RPMI7951 (cell line): ENCODE measurements around the gene TMBIM4. TPM values are rescaled to one million over a fixed set of nuclear protein-coding genes. Genes with fewer than 3 reads are reported as not detected.
"Not testable (repeated sequence)": the region's sequence is repeated elsewhere in the genome, so short reads cannot be mapped to it uniquely, and the experiment has no call there.

Experiments used
- DNase-seq: peaks from one replicate; pipeline ENCODE4 v3.0.0-alpha.2; 2012; ENCODE audit warnings: low read depth
- total RNA-seq: library from RNA; depleted of rRNA; stranded (reverse); fragments of >200 nt; shearing (Covaris generic); gene quantifications from 2 replicates; pipeline ENCODE4 v1.2.3, GENCODE V29; 2014

TMBIM4 gene
- total RNA-seq, 1 experiment from 2014 or later, result 135 TPM

DNA sequence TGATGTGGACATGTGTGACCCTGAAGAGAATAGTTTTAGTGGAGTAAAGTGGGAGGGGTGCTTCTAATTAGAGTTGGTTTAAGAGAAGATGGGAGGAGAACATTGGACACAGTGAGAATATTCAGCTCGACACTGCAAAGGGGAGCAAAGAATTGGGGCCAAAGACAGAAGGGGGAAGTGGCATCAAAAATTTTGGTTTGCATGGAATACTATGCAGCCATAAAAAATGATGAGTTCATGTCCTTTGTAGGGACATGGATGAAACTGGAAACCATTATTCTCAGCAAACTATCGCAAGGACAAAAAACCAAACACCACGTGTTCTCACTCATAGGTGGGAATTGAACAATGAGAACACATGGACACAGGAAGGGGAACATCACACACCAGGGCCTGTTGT lies 15.0 kb upstream of the TMBIM4 start:
- DNase-seq, result not testable (repeated sequence)

DNA sequence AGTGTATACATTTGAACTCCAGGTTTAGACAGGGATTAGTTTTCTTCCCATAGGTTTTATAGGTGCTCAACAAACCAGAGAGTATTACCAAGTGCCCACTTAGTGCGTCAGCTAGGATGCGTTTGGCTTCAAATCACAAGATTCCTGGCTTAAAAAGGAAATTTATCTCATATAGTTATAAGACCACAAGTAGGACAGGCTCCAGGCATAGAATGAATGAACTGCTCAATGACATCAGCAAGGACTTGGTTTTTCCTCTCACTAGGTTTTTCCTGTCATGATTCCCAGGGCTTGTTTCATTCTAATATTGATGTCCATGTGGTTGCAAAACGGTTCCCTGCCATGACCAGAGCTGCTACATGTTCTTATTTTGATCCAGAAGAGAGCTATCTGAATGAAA lies 13.2 kb upstream of the TMBIM4 start:
- DNase-seq, result no peak

DNA sequence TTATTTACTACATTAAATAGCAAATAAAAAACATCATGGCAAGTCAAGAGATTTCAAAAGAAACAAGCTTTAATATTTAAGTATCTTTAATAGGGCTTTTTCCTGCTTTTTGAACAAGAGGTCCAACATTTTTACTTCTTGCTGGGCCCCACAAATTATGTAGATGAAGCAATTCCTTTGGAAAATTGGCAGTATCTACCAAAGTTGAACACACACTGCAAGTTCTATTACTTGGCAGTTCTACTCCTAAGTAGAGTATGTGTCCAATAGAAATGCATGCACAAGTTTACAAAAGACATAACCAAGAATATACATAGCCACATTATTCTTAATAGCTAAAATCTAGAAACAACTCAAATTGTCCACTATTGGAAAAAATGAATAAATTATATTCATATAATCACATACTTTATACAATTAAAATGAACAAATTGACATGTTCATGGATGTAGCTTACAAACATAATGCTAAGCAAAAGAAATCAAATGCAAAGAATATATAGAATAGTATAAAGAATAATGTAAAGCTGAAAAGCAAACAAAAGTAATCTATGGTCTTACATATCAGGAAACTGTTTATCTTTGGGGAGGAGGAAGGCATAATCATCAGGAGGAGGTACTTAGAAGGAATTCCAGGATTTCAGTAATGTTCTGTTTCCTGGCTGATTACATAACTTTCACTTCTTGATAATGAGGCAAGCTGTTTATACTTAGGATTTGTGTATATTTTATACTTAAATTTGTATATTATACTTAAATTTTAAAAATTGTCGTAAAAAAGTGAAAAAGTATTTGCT lies 6.5 kb upstream of the TMBIM4 start:
- DNase-seq, result no peak

DNA sequence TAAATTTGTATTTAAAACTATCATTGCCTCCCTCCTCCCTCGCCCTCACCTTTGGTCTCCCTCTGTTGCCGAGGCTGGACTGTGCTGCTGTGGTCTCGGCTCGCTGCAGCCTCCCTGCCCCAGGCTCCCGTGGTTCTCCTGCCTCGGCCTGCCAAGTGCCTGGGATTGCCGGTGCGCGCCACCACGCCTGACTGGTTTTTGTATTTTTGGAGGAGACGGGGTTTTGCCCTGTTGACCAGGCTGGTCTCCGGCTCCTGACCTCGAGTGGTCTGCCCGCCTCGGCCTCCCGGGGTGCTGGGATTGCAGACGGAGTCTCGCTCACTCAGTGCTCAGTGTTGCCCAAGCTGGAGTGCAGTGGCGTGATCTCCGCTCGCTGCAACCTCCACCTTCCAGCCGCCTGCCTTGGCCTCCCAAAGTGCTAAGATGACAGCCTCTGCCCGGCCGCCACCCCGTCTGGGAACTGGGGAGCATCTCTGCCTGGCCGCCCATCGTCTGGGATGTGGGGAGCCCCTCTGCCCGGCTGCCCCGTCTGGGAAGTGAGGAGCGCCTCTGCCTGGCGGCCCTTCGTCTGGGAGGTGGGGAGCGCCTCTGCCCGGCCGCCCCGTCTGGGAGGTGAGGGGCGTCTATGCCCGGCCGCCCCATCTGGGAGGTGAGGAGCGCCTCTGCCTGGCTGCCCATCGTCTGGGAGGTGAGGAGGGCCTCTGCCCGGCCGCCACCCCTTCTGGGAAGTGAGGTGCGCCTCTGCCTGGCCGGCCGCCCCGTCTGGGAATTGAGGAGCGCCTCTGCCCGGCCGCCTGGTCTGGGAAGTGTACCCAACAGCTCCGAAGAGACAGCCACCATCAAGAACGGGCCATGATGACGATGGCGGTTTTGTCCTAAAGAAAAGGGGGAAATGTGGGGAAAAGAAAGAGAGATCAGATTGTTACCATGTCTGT lies 4.9 kb upstream of the TMBIM4 start:
- DNase-seq, result not testable (repeated sequence)

DNA sequence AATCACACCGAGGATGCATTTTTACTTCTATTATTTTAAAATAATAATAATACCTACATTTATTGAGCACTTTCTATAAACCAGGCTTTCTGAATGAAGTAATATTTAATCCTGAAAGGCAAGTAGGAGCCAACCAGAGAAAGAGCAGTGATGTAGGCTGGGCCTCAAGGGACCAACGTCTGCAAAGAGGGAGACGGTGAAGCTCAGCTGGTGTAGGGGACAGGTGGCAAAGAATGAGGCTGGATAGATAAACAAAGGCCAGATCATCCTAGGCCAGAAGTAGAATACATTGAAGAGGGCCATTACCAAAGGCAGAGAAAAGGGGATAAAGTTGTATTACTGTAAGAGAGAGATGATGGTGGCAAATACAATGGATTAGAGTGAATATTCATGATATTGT lies 810 bp upstream of the TMBIM4 start:
- no peak for DNase-seq

DNA sequence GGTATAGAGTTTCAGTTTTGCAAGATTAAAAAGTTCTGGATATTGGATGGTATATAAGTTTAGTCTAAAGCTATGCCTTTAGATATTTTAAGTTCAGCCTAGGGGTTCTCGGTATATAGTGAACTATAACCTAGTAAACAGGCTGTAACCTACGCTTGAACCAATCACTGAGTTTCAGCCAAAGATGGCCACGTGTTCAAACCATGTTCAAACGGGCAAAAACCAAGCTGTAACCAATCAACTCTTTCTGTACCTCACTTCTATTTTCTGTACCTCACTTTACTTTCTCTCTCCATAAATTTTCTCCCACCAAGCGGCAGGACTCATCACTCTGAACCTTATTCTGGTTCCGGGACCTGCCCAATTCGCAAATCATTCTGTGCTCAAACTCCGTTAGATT lies 1.4 kb downstream of the TMBIM4 start:
- peak; percentile 33 for DNase-seq

DNA sequence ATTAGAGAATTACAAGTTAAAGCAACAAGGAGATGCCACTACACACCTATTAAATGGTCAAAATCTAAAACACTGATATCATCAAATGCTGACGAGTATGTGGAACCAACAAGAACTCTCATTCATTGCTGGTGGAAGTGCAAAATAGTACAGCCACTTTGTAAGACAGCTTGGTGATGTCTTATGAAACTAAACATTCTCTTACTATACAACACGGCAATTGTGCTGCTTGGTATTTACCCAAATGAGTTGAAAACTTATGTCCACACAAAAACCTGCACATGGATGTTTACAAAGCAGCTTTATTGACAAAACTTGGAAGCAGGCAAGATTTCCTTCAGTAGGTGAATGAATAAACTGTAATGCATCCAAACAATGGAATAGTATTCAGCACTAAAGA lies 3.2 kb downstream of the TMBIM4 start:
- no peak for DNase-seq

DNA sequence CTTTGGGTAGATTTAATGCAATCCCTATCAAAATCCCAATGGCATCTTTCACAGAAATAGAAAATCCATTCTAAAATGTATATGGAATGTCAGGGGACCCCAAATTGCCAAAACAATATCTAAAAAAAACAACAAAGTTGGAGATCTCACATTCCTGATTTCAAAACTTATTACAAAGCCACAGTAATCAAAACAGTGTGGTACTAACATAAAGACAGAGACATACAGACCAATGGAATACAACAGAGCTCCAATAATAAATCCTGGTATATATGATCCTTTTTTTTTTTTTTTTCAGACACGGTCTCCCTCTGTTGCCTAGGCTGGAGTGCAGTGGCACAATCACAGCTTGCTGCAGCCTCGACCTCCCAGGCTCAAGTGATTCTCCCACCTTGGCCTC lies 4.7 kb downstream of the TMBIM4 start:
- no peak for DNase-seq

DNA sequence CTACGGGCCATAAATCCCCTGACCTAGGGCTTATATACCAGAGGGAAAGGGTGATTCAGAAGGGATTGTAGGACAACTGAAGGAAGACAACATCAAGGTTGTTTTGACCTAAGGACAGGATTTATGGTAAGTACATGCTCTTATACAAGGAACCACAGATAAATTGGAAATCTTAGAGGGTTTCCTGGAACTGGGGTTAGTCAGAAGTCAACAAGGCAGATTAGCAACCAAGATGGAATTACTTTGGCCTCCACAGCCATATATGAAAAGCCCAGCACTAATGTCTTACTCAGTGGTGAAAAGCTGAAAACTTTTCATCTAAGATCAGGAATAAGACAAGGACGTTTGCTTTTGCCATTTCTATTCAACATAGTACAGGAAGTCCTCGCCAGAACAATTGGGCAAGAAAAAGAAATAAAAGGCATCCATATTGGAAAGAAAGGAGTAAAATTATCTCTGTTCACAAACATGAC lies 5.4 kb downstream of the TMBIM4 start:
- DNase-seq, result no peak

DNA sequence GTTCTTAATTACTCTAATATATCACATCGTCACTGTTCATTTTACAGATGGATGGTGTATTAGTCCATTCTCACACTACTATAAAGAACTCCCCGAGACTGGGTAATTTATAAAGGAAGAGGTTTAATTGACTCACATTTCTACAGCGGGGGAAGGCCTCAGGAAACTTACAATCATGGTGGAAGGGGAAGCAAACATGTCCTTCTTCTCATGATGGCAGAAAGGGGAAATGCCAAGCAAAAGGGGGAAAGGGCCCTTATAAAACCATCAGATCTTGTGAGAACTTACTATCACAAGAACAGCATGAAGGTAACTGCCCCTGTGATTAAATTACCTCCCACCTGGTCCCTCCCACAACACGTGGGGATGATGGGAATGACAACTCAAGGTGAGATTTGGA lies 6.5 kb downstream of the TMBIM4 start:
- DNase-seq, result no peak

DNA sequence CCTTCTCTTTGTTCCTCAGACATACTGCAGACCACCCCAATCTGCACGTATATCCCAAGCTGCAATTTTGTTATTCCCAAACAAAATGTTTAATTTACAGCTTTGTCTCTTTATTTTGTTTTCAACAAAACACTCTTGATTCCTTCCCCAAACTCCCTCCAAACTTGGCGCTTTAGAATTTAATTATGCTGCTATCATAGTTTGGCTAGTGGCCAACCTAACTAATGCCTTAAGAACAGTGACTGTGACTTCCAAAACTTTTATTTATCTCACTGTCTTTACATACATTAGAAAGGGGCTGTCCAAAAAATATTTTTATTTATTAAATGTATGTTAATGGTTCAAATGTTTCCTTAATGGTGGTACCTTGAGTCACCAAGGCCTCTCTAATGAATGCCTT lies 7.1 kb downstream of the TMBIM4 start:
- no peak for DNase-seq

DNA sequence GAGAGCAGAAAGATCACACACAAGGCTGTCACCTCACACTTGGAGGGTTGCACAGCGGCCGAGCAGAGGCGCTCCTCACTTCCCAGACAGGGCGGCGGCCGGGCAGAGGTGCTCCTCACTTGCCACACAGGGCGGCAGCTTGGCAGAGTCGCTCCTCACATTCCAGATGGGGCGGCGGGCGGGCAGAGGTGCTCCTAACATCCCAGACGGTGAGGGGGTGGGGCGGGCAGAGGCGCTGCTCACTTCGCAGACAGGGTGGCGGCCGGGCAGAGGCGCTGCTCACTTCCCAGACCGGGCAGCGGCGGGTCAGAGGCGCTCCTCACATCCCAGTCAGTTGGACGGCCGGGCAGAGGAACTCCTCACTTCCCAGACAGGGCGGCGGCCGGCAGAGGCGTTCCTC lies 9.1 kb downstream of the TMBIM4 start:
- DNase-seq, result no peak

DNA sequence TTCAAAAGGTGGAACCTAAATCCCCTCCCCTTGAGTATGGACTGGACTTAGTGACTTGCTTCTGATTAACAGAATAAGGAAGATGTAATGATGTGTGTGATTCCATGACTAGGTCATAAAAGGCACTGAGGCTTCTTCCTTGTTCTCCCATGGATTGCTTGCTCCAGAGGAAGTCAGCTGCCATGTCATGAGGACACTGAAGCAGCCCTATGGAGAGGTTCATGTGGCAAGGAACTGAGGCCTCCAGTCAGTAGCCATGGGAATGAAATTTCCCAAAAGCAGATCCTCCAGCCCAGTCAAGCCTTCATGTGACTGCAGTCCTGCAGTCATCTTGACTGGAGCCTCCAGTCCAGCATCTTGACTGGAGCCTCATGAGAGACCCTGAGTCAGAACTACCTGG lies 10.7 kb downstream of the TMBIM4 start:
- DNase-seq, result no peak

DNA sequence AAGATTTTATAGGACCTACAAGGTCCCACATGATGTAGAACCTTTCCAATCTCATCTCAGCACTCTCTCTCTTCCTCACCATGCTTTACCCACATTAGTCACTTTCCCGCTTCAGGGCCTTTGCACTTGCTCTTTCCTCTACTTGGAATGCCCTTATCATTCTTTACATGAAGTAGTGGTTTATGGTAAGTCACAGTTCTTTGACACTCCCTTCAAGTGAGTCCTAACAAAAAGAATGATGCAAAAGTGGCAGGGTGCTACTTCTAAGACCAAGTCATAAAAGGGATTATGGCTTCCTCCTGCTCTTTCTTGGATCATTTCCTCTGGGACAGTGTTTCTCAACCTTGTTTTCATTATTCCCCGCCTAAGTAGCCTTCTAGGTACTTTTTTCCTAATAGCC lies 13.1 kb downstream of the TMBIM4 start:
- no peak for DNase-seq

DNA sequence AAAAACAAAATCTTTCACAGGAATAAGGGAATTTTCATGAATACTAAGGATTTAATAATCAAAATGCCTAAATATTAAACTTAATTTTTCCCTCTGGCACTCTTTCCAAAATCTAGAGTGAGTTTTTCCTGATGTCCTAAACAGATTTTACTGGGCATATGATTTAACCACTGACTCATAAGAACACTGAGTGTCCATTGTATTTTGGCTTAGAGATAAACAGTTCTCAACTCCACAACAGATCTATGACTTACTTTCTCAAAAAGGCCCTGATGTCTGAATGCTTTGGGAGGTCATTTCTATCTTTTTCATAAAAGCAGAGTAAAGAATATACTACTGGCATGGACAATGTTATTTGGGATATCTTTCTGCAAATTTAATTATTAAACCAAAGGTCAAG lies 15.0 kb downstream of the TMBIM4 start:
- DNase-seq, result no peak

DNA sequence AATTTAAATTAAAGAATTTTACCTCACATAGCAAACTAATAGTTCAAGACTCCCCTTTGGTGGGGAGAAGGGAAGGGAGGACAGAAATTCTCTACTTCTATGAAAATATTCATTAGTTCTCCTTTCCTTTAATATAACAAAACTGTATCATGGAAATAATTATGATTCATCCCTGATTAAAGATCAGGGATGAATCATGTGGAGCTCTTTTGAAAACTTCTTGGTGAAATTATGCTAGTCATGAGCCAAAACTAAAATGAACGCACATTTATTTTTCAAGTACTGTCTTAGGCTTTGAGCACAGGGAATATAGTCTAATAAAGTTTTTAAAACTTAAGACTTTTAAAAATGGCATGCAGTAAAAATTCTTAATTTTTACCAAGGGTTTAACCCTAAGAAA lies 17.1 kb downstream of the TMBIM4 start:
- no peak for DNase-seq

DNA sequence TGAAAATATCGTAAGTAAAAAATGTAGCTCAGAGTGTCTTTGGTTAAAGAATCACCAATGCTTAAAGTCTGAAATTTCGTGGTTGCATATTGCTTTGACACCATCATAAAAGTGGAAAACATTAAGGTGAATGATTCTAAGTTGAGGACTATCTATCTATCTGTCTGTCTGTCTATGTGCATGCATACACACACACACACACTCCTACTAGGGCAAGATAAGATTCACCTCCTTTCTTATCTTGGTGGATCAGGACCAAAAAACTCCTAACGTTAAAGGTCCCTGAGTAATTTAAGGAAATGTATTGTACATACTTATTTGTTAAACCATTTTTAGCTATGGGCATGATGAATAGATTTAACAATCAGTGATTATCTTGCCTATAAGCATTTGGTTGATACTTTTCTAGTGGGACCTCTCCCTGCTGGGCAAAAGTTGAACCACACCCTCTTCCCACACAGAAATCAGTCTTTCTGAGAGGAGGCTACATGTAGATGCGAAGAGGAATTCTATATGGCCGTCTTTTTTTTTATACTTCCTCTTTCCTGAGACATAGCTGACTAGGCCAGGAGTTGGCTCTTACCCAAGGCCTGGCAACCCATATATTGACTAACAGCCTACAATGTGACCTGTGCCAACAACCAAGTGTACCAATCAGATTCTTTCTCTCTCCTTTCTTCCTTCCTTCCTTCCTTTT lies 19.9 kb downstream of the TMBIM4 start:
- DNase-seq, result no peak

DNA sequence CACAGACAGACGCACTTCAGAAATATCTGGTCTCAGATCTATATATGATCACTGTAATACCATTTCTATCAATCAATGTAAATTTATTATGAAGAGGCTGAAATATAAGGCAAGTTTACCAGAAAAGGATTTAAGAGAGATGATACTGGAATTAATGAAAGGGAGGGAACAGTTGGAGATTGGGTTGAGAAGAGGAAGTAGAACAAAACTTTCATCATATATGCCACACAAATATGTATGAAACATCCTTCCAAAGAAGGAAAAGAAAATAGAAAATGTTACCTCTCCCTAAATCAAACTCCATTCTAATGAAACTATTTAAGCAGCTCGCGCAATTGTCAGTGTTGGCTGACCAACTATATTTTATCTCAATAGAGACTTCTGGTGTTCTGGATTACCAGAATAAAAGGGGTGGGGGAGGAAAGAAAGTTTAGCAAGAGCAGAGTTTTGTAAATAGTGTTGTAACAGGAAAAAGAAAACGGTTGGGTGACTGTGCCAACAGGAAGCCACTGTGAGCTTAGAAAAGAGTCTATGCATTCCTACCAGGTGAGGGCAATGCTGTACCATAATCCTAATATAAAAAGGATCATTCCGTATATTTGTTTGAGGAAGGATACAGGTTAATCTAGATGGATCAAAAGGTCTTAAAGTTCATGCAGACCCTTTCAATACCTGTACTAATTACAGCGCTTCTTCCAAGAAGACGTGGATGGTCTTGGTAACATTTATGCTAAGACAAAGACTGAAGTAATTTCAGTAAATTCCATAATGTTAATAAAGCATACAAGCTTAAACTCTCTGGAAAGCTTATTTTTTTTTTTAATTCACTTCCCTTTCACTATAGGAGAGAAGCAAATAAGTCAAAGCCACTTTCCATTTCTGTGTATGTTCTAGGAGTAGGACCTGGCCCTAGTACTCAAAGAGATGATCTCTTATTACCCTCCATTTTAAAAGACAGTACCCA lies 24.7 kb downstream of the TMBIM4 start:
- peak; percentile 63 for DNase-seq

DNA sequence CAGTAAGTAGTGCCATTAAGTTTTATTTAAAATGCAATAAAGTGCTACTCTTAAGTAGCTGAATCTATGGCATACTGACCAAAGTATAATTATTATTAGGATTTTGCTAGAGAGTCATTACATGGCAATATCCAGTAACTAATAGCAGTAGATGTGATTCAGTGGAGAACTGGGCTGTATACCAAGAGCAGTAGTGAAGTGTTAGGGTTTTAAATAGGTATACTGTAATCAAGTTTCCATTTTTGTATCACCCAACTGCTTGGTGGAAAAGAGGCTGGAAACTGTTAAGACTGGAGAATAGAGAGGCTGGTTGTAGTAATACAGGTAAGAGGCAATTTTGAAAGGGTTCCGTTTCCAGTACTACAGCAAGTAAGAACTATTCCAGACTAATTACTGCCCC lies 25.9 kb downstream of the TMBIM4 start:
- DNase-seq, result no peak

DNA sequence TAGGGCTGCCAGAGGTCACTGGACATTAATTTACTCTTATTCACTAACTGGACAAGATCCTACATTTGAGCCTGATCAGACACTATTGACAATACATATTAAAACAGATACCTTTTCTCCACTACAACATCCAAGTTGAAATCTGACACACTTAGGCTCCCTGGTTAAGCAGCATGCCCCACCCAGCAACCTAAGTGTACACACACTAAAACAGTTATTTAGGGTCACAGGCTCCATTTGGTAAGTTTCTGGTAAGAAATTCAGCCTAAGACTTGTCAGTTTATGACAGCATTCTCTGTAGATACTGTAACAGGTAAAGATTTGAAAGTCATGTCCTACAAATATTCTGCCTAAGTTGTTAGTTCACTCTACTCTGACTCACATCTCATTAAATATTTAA lies 27.0 kb downstream of the TMBIM4 start:
- DNase-seq, result no peak

DNA sequence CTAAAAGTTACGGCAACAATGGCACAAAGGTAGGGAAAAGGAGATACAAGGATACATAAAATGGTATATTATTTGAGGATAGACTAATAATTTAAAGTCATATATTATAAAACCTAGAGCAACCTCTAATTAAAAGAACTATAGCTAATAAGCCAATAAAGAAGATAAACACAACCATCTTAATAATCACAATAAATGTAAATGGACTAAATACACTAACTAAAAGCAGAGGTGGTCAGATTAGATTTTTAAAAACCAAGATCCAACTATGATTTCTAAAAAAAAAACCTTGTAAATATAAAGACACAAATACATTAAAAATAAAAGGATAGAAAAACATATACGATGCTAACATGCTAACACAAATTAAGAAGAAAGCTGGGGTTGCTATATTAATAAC lies 28.5 kb downstream of the TMBIM4 start:
- no peak for DNase-seq
